NT2/D1 (cell line): Measurements from ENCODE around the gene MAP1LC3A.

Source experiments
- DNase-seq: peaks from one replicate; pipeline ENCODE4 v3.0.0-alpha.2; 2011; ENCODE audit warnings: low read depth, low spot score
- H3K27me3 ChIP-seq: 2 replicates; pipeline ENCODE4 v1.6.0; 2011; ENCODE audit warnings: mild to moderate bottlenecking; ENCODE audit not compliant: insufficient read length, insufficient read depth
- H3K36me3 ChIP-seq: 2 replicates; pipeline ENCODE4 v1.6.1; 2011; ENCODE audit warnings: mild to moderate bottlenecking, low read length, mixed read lengths; ENCODE audit not compliant: insufficient read depth, insufficient read length
- H3K4me1 ChIP-seq: 2 replicates; pipeline ENCODE4 v1.5.1; 2011; ENCODE audit not compliant: insufficient read depth, insufficient read length
- H3K4me3 ChIP-seq: 2 replicates; pipeline ENCODE4 v1.5.1; 2011; ENCODE audit warnings: low read depth; ENCODE audit not compliant: insufficient read length
- H3K9ac ChIP-seq: 2 replicates; pipeline ENCODE4 v1.6.0; 2011; ENCODE audit warnings: low read depth; ENCODE audit not compliant: insufficient read length
- H3K9me3 ChIP-seq: 2 replicates; pipeline ENCODE4 v1.5.1; 2011; ENCODE audit warnings: mild to moderate bottlenecking, low read length; ENCODE audit not compliant: insufficient read depth
- SUZ12 ChIP-seq: IDR thresholded peaks from 2 replicates; pipeline ENCODE4 v1.6.1; 2011; ENCODE audit not compliant: insufficient read length, insufficient read depth; ENCODE audit errors: extremely low read depth
- YY1 ChIP-seq: IDR thresholded peaks from 2 replicates; pipeline ENCODE4 v1.6.1; 2011; ENCODE audit not compliant: insufficient read length, insufficient read depth
- ZNF274 ChIP-seq: IDR thresholded peaks from 2 replicates; pipeline ENCODE4 v1.6.1; 2011; ENCODE audit warnings: mild to moderate bottlenecking, low read depth, low read length

The MAP1LC3A gene

GRCh38 chr20:34537651-34538050 is 20.9 kb upstream of the MAP1LC3A start:
- DNase-seq = no peak
- Histone ChIP-seq H3K36me3 (peaks cover 87% of the 10 kb centered on the region), H3K27me3 (no peaks in the 10 kb centered on the region), H3K9ac (no peak overlapping the region), H3K4me3 (no peak overlapping the region), H3K4me1 (peaks cover 2% of the 10 kb centered on the region), H3K9me3 (no peaks in the 10 kb centered on the region)
- TF ChIP-seq ZNF274 = no peak
- no peak for TF ChIP-seq YY1
- no peak for TF ChIP-seq SUZ12

GRCh38 chr20:34538671-34539123 is 19.8 kb upstream of the MAP1LC3A start:
- no peak overlapping the region for H3K4me3 ChIP-seq
- H3K9me3 ChIP-seq = no peaks in the 10 kb centered on the region
- H3K4me1 ChIP-seq = peaks cover 5% of the 10 kb centered on the region
- peaks cover 80% of the 10 kb centered on the region for H3K36me3 ChIP-seq
- no peaks in the 10 kb centered on the region for H3K27me3 ChIP-seq
- H3K9ac ChIP-seq = no peak overlapping the region
- DNase-seq = no peak
- no peak for TF ChIP-seq ZNF274
- no peak for TF ChIP-seq YY1
- TF ChIP-seq SUZ12 = no peak

DNA sequence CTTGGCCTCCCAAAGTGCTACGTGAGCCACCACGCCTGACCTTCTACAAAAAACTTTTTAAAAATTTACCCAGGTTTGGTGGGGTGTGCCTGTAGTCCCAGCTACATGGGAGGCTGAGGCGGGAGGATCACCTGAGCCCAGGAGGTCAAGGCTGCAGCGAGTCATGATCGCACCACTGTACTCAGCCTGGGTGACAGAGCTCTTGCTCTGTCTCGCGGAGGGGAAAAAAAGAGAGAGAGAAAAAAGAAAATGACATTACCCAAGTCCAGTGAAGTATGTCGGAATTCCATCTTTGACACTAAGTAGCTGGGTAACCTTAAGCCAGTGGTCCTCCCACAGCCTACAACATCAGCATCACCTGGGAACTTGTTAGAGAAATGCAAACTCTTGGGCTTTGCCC is 18.8 kb upstream of the MAP1LC3A start:
- DNase-seq = no peak
- TF ChIP-seq SUZ12 = no peak
- TF ChIP-seq ZNF274 = no peak
- no peak for TF ChIP-seq YY1
- H3K27me3 ChIP-seq = no peaks in the 10 kb centered on the region
- peaks cover 70% of the 10 kb centered on the region for H3K36me3 ChIP-seq
- peaks cover 11% of the 10 kb centered on the region for H3K4me1 ChIP-seq
- H3K9me3 ChIP-seq = no peaks in the 10 kb centered on the region
- no peak overlapping the region for H3K4me3 ChIP-seq
- H3K9ac ChIP-seq = no peak overlapping the region

GRCh38 chr20:34540596-34541263 is 17.8 kb upstream of the MAP1LC3A start:
- no peak overlapping the region for H3K4me3 ChIP-seq
- no peak for TF ChIP-seq YY1
- TF ChIP-seq SUZ12 = no peak
- no peak for TF ChIP-seq ZNF274

DNA sequence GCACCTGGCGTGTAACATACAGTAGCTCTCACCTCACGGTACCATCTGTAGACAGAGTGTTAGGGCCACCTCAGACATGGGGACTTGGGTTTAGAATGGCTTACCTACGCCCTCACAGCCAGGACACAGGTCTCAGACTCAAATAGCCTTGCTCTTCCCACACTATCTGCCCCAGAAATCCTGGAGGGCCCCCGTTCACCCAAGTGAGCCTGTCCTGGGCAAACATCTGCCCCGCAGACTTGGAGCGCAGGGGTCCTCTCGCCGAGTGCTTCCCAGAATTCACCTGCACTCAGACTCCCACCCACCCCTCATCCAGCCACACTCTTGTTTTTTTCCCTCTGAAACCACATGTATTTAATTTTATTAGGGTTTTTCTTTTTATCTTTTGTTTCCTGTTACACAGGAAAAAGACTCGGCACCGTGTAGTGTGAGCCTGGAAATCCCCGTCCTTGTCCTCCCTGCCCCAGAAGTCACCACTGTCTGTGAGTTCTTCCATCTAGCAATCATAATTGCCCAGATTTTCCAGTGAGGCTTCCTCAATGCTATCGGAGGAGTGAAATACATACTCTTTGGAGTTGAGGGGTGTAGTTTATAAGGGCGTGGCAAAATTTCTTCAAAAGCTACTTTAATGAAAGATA is 17.1 kb upstream of the MAP1LC3A start:
- no peaks in the 10 kb centered on the region for H3K27me3 ChIP-seq

More at GRCh38 chr20:34540596-34541263, 17.8 kb upstream of the MAP1LC3A start:
- peaks cover 60% of the 10 kb centered on the region for H3K36me3 ChIP-seq
- DNase-seq = no peak
- peaks cover 11% of the 10 kb centered on the region for H3K4me1 ChIP-seq
- no peaks in the 10 kb centered on the region for H3K9me3 ChIP-seq
- H3K9ac ChIP-seq = no peak overlapping the region
- no peaks in the 10 kb centered on the region for H3K27me3 ChIP-seq

GRCh38 chr20:34541917-34542316 is 16.6 kb upstream of the MAP1LC3A start:
- H3K4me3 ChIP-seq = no peak overlapping the region
- DNase-seq = no peak
- H3K9me3 ChIP-seq = no peaks in the 10 kb centered on the region
- peaks cover 11% of the 10 kb centered on the region for H3K4me1 ChIP-seq
- no peak for TF ChIP-seq SUZ12
- H3K27me3 ChIP-seq = no peaks in the 10 kb centered on the region
- peaks cover 51% of the 10 kb centered on the region for H3K36me3 ChIP-seq
- H3K9ac ChIP-seq = no peak overlapping the region

More for the DNA sequence above, 17.1 kb upstream of the MAP1LC3A start:
- Histone ChIP-seq H3K4me3 (no peak overlapping the region), H3K36me3 (peaks cover 55% of the 10 kb centered on the region), H3K9ac (no peak overlapping the region), H3K9me3 (no peaks in the 10 kb centered on the region), H3K4me1 (peaks cover 11% of the 10 kb centered on the region)
- DNase-seq = no peak
- TF ChIP-seq SUZ12 (no peak), YY1 (no peak), ZNF274 (no peak)

DNA sequence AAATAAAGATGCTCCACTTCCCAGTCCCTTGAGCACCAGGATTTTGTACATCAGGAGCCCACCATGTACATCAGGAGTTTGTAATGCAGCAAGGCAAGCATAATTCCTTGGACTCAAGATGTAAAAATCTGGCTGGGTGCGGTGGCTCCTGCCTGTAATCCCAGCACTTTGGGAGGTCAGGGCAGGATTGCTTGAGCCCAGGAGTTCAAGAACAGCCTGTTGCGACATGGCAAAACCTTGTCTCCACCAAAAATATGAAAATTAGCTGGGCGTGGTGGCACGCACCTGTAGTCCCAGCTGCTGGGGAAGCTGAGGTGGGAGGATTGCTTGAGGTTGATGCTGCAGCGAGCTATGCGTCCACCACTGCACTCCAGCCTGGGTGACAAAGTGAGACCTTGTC is 16.1 kb upstream of the MAP1LC3A start:
- no peaks in the 10 kb centered on the region for H3K27me3 ChIP-seq
- H3K4me1 ChIP-seq = peaks cover 11% of the 10 kb centered on the region
- no peak overlapping the region for H3K9ac ChIP-seq
- DNase-seq = no peak
- TF ChIP-seq YY1 (no peak), SUZ12 (no peak), ZNF274 (no peak)
- H3K4me3 ChIP-seq = no peak overlapping the region
- H3K9me3 ChIP-seq = no peaks in the 10 kb centered on the region
- peaks cover 46% of the 10 kb centered on the region for H3K36me3 ChIP-seq
